Endodermal cell (in vitro differentiated cells): ENCODE data around the gene ZEB2. TPM values are rescaled to one million over a fixed set of nuclear protein-coding genes. Genes with fewer than 3 reads are reported as not detected.

ENCODE experiments used
- DNase-seq: peaks from one replicate; pipeline ENCODE4 v3.0.0-alpha.2; 2017
- H3K27ac ChIP-seq: 2 replicates; pipeline ENCODE4 v1.5.1; 2013; ENCODE audit warnings: mild to moderate bottlenecking, low read depth, low read length, moderate library complexity
- H3K27me3 ChIP-seq: 2 replicates; pipeline ENCODE4 v1.6.1; 2013; ENCODE audit warnings: mild to moderate bottlenecking, low read length, moderate library complexity; ENCODE audit not compliant: insufficient read depth, control insufficient read depth, poor library complexity, severe bottlenecking
- H3K36me3 ChIP-seq: 2 replicates; pipeline ENCODE4 v1.7.0; 2013; ENCODE audit warnings: mild to moderate bottlenecking, low read length, moderate library complexity; ENCODE audit not compliant: control insufficient read depth, insufficient read depth
- H3K4me1 ChIP-seq: one replicate; pipeline ENCODE4 v1.7.0; 2013; ENCODE audit warnings: low read length; ENCODE audit not compliant: control insufficient read depth, insufficient read depth
- H3K4me3 ChIP-seq: 2 replicates; pipeline ENCODE4 v1.5.1; 2013; ENCODE audit warnings: mild to moderate bottlenecking, low read length, moderate library complexity
- H3K9ac ChIP-seq: 2 replicates; pipeline ENCODE4 v1.6.1; 2013; ENCODE audit warnings: mild to moderate bottlenecking, low read length, moderate library complexity; ENCODE audit not compliant: poor library complexity, severe bottlenecking; ENCODE audit errors: extremely low read depth
- H3K9me3 ChIP-seq: 2 replicates; pipeline ENCODE4 v1.6.1; 2013; ENCODE audit warnings: mild to moderate bottlenecking, low read length, moderate library complexity; ENCODE audit not compliant: control insufficient read depth
- H3K27ac Mint-ChIP-seq: 2 replicates; pipeline ENCODE4 v1.8.0; 2020; ENCODE audit warnings: mixed read lengths
- H3K27me3 Mint-ChIP-seq: 2 replicates; pipeline ENCODE4 v1.8.0; 2021; ENCODE audit warnings: mild to moderate bottlenecking, mixed read lengths; ENCODE audit not compliant: insufficient read depth
- H3K36me3 Mint-ChIP-seq: 2 replicates; pipeline ENCODE4 v1.8.0; 2020; ENCODE audit warnings: low read depth, mixed read lengths
- H3K4me1 Mint-ChIP-seq: 2 replicates; pipeline ENCODE4 v1.8.0; 2020; ENCODE audit warnings: mixed read lengths
- H3K4me3 Mint-ChIP-seq: 2 replicates; pipeline ENCODE4 v1.8.0; 2020; ENCODE audit warnings: mild to moderate bottlenecking, moderate library complexity, mixed read lengths
- H3K9me3 Mint-ChIP-seq: 2 replicates; pipeline ENCODE4 v1.8.0; 2020; ENCODE audit warnings: mild to moderate bottlenecking, mixed read lengths
- WGBS, 2 experiments: methylation state at CpG; one replicate each; pipeline versions ENCODE4 v1.1.5 to v1.1.7; 2013; ENCODE audit warnings: missing lambda C conversion rate in 2 of 2, mixed read lengths in 1 of 2; ENCODE audit not compliant: insufficient coverage in 1 of 2, insufficient read length in 1 of 2; 5-methylcytosine and 5-hydroxymethylcytosine counted together
- total RNA-seq, 2 donors: library from RNA; stranded (reverse); fragmentation: NEBNext Ultra II Directional in 1 of 2; extraction: Animal tissue kit (Norgen Biotek cat#: 25700) in 1 of 2; gene quantifications; 2 replicates in 1 of 2; 3 replicates in 1 of 2; pipeline ENCODE4 v1.2.1, GENCODE V29; 2021
- TF ChIP-seq, protein P1 (sequence below): fragments of 200-600 bp; sonication (generic); conservative IDR thresholded peaks from 2 replicates; pipeline ENCODE4 v1.5.0; 2021; ENCODE audit warnings: antibody characterized with exemption, mild to moderate bottlenecking

The ZEB2 gene
- total RNA-seq, 2 donors from 2014 or later = 0.29 to 0.31 TPM

DNA sequence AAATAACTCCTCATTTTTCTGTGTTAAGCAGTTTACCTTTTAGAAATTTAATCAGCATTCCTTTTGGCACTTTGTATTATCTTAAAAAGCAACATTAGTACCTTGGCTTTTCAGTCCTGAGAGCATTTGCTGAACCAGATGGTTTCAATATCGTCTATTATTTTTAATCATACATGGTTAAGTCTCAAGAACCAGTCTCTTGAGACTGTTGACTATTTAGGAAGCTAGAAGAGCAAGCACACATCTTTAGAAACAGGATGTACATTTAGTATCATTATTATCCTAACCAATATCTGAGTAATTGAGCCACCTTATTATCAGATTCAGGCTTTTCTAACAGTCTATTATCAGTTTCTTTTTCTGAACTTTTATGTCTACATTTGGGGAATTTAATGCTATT is 28.2 kb upstream of the ZEB2 start:
- no peaks in the 10 kb centered on the region for H3K4me1 Mint-ChIP-seq

GRCh38 chr2:144547494-144547893 is 27.6 kb upstream of the ZEB2 start:
- Histone ChIP-seq H3K27me3 (no peaks in the 10 kb centered on the region), H3K9me3 (no peaks in the 10 kb centered on the region), H3K4me1 (no peaks in the 10 kb centered on the region), H3K4me3 (no peak overlapping the region), H3K27ac (no peak overlapping the region), H3K9ac (no peak overlapping the region), H3K36me3 (no peaks in the 10 kb centered on the region)
- DNase-seq = no peak
- H3K27me3 Mint-ChIP-seq = no peaks in the 10 kb centered on the region
- no peaks in the 10 kb centered on the region for H3K36me3 Mint-ChIP-seq
- TF ChIP-seq, protein P1, sequence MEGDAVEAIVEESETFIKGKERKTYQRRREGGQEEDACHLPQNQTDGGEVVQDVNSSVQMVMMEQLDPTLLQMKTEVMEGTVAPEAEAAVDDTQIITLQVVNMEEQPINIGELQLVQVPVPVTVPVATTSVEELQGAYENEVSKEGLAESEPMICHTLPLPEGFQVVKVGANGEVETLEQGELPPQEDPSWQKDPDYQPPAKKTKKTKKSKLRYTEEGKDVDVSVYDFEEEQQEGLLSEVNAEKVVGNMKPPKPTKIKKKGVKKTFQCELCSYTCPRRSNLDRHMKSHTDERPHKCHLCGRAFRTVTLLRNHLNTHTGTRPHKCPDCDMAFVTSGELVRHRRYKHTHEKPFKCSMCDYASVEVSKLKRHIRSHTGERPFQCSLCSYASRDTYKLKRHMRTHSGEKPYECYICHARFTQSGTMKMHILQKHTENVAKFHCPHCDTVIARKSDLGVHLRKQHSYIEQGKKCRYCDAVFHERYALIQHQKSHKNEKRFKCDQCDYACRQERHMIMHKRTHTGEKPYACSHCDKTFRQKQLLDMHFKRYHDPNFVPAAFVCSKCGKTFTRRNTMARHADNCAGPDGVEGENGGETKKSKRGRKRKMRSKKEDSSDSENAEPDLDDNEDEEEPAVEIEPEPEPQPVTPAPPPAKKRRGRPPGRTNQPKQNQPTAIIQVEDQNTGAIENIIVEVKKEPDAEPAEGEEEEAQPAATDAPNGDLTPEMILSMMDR = no peak
- no peak overlapping the region for H3K27ac Mint-ChIP-seq
- H3K9me3 Mint-ChIP-seq = no peaks in the 10 kb centered on the region
- H3K4me3 Mint-ChIP-seq = no peak overlapping the region
- H3K4me1 Mint-ChIP-seq = no peaks in the 10 kb centered on the region
- 94 to 100% methylated on average over 4 to 5 of the region's 6 CpGs for WGBS, 2 experiments

More for the DNA sequence above, 28.2 kb upstream of the ZEB2 start:
- no peaks in the 10 kb centered on the region for H3K4me1 ChIP-seq
- no peak for DNase-seq
- no peak overlapping the region for H3K4me3 ChIP-seq
- TF ChIP-seq, protein P1 = no peak
- no peaks in the 10 kb centered on the region for H3K36me3 Mint-ChIP-seq
- H3K9me3 ChIP-seq = no peaks in the 10 kb centered on the region
- no peaks in the 10 kb centered on the region for H3K9me3 Mint-ChIP-seq
- no peaks in the 10 kb centered on the region for H3K36me3 ChIP-seq
- 94 to 100% methylated on average over 1 of the region's 1 CpG for WGBS, 2 experiments
- no peaks in the 10 kb centered on the region for H3K27me3 Mint-ChIP-seq
- no peaks in the 10 kb centered on the region for H3K27me3 ChIP-seq
- no peak overlapping the region for H3K27ac ChIP-seq
- no peak overlapping the region for H3K4me3 Mint-ChIP-seq
- H3K27ac Mint-ChIP-seq = no peak overlapping the region
- H3K9ac ChIP-seq = no peak overlapping the region

GRCh38 chr2:144546933-144547332 is 27.0 kb upstream of the ZEB2 start:
- Histone ChIP-seq H3K36me3 (no peaks in the 10 kb centered on the region), H3K27me3 (no peaks in the 10 kb centered on the region), H3K27ac (no peak overlapping the region), H3K9ac (no peak overlapping the region), H3K9me3 (no peaks in the 10 kb centered on the region), H3K4me1 (no peaks in the 10 kb centered on the region), H3K4me3 (no peak overlapping the region)
- Mint-ChIP-seq H3K4me3 (no peak overlapping the region), H3K4me1 (no peaks in the 10 kb centered on the region), H3K27ac (no peak overlapping the region), H3K36me3 (no peaks in the 10 kb centered on the region), H3K27me3 (no peaks in the 10 kb centered on the region), H3K9me3 (no peaks in the 10 kb centered on the region)
- DNase-seq = no peak
- TF ChIP-seq, protein P1 = no peak
- 93 to 97% methylated on average over 5 to 6 of the region's 6 CpGs for WGBS, 2 experiments
